Measurements from ENCODE around the gene PGM1. TPM values are rescaled to one million over a fixed set of nuclear protein-coding genes. Genes with fewer than 3 reads are reported as not detected.

The PGM1 gene
- total and polyA plus RNA-seq, 2 of the 13 experiments (the other 11 are each of a cell fraction or from before 2014, with no cell fraction given), result 51.6 to 105 TPM

DNA sequence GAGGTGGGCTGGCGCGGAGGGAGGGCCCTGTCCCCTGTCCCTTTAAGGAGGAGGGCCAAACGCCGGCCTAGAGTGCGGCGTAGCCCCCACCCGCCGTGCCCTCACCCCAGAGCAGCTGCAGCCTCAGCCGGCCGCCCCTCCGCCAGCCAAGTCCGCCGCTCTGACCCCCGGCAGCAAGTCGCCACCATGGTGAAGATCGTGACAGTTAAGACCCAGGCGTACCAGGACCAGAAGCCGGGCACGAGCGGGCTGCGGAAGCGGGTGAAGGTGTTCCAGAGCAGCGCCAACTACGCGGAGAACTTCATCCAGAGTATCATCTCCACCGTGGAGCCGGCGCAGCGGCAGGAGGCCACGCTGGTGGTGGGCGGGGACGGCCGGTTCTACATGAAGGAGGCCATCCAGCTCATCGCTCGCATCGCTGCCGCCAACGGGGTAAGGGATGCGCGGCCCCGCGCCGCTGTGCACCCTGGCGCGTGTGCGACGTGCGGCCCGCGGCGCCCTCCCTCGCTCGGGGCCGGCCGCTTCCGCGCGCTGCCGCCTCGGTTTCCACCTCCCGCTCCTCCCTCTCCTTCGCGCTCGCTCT, at the start of gene PGM1 (continued):
- TF ChIP-seq, protein P1, sequence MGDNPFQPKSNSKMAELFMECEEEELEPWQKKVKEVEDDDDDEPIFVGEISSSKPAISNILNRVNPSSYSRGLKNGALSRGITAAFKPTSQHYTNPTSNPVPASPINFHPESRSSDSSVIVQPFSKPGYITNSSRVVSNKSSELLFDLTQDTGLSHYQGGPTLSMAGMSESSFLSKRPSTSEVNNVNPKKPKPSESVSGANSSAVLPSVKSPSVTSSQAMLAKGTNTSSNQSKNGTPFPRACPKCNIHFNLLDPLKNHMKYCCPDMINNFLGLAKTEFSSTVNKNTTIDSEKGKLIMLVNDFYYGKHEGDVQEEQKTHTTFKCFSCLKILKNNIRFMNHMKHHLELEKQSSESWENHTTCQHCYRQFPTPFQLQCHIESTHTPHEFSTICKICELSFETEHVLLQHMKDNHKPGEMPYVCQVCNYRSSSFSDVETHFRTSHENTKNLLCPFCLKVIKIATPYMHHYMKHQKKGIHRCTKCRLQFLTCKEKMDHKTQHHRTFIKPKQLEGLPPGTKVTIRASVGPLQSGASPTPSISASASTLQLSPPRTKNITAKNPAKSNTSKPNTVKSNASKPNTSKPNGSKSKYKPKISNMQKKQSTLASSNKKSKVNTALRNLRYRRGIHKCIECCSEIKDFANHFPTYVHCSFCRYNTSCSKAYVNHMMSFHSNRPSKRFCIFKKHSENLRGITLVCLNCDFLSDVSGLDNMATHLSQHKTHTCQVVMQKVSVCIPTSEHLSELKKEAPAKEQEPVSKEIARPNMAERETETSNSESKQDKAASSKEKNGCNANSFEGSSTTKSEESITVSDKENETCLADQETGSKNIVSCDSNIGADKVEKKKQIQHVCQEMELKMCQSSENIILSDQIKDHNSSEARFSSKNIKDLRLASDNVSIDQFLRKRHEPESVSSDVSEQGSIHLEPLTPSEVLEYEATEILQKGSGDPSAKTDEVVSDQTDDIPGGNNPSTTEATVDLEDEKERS (CRISPR knock-in tag; IDR thresholded peaks at IDR 0.05), result no peak
- peak; percentile 57; the same call in 1 of the 2 replicates for TF ChIP-seq BORCS8-MEF2B (CRISPR knock-in tag; IDR thresholded peaks at IDR 0.05)
- no peak for TF ChIP-seq ZFP36 (IDR thresholded peaks at IDR 0.05; ENCODE audit: borderline replicate concordance, low read depth, low read length, partially characterized antibody)
- TF ChIP-seq ZSCAN30 (CRISPR knock-in tag; IDR thresholded peaks at IDR 0.05), result 0 out of 2 replicates have a peak, but pooled peaks have one; percentile 77
- peak; percentile 2; the same call in 1 of the 2 replicates for TF ChIP-seq ETV6 (CRISPR knock-in tag; conservative IDR thresholded peaks at IDR 0.05)
- TF ChIP-seq, protein P2, sequence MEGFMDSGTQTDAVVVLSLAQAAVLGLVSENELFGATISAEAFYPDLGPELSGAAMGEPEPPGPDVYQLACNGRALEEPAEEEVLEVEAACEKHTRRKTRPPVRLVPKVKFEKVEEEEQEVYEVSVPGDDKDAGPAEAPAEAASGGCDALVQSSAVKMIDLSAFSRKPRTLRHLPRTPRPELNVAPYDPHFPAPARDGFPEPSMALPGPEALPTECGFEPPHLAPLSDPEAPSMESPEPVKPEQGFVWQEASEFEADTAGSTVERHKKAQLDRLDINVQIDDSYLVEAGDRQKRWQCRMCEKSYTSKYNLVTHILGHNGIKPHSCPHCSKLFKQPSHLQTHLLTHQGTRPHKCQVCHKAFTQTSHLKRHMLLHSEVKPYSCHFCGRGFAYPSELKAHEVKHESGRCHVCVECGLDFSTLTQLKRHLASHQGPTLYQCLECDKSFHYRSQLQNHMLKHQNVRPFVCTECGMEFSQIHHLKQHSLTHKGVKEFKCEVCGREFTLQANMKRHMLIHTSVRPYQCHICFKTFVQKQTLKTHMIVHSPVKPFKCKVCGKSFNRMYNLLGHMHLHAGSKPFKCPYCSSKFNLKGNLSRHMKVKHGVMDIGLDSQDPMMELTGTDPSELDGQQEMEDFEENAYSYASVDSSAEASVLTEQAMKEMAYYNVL (CRISPR knock-in tag; IDR thresholded peaks at IDR 0.05; ENCODE audit: borderline replicate concordance), result peak; percentile 57
- no peak; the same call in 1 of the 2 replicates for TF ChIP-seq KLF11 (CRISPR knock-in tag; IDR thresholded peaks at IDR 0.05)
- TF ChIP-seq ISL2 (CRISPR knock-in tag; IDR thresholded peaks at IDR 0.05), result no peak; the same call in 1 of the 2 replicates
- TF ChIP-seq, protein P3, sequence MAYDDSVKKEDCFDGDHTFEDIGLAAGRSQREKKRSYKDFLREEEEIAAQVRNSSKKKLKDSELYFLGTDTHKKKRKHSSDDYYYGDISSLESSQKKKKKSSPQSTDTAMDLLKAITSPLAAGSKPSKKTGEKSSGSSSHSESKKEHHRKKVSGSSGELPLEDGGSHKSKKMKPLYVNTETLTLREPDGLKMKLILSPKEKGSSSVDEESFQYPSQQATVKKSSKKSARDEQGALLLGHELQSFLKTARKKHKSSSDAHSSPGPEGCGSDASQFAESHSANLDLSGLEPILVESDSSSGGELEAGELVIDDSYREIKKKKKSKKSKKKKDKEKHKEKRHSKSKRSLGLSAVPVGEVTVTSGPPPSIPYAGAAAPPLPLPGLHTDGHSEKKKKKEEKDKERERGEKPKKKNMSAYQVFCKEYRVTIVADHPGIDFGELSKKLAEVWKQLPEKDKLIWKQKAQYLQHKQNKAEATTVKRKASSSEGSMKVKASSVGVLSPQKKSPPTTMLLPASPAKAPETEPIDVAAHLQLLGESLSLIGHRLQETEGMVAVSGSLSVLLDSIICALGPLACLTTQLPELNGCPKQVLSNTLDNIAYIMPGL (CRISPR knock-in tag; IDR thresholded peaks at IDR 0.05; ENCODE audit: borderline replicate concordance in 1 of 2, low read depth in 1 of 2), result peak in 1 of 2 experiments; percentile 67; a peak in 2 of 4 replicates
- peak; percentile 53; the same call in 1 of the 2 replicates for TF ChIP-seq SP2 (CRISPR knock-in tag; IDR thresholded peaks at IDR 0.05)
- peak; percentile 55; the same call in 1 of the 2 replicates for TF ChIP-seq ZNF234 (CRISPR knock-in tag; conservative IDR thresholded peaks at IDR 0.05)
- TF ChIP-seq ZNF224 (CRISPR knock-in tag; IDR thresholded peaks at IDR 0.05), result 0 out of 2 replicates have a peak, but pooled peaks have one; percentile 66
- TF ChIP-seq ZNF484 (CRISPR knock-in tag; IDR thresholded peaks at IDR 0.05; ENCODE audit: borderline replicate concordance, low read depth), result no peak
- TF ChIP-seq ARHGAP35 (CRISPR knock-in tag; IDR thresholded peaks at IDR 0.05; ENCODE audit: borderline replicate concordance), result 0 out of 2 replicates have a peak, but pooled peaks have one; percentile 31
- TF ChIP-seq ZNF180 (CRISPR knock-in tag; IDR thresholded peaks at IDR 0.05; ENCODE audit: borderline replicate concordance, low read depth), result no peak
- peak; percentile 14; the same call in 1 of the 2 replicates for TF ChIP-seq ZNF335 (CRISPR knock-in tag; IDR thresholded peaks at IDR 0.05)
- TF ChIP-seq, protein P4, sequence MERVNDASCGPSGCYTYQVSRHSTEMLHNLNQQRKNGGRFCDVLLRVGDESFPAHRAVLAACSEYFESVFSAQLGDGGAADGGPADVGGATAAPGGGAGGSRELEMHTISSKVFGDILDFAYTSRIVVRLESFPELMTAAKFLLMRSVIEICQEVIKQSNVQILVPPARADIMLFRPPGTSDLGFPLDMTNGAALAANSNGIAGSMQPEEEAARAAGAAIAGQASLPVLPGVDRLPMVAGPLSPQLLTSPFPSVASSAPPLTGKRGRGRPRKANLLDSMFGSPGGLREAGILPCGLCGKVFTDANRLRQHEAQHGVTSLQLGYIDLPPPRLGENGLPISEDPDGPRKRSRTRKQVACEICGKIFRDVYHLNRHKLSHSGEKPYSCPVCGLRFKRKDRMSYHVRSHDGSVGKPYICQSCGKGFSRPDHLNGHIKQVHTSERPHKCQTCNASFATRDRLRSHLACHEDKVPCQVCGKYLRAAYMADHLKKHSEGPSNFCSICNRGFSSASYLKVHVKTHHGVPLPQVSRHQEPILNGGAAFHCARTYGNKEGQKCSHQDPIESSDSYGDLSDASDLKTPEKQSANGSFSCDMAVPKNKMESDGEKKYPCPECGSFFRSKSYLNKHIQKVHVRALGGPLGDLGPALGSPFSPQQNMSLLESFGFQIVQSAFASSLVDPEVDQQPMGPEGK (CRISPR knock-in tag; IDR thresholded peaks at IDR 0.05), result peak; percentile 91

All from HepG2 (cell line).